GM21619 (cell line): ENCODE measurements around the gene QRICH2.
"Not testable (repeated sequence)": the region's sequence is repeated elsewhere in the genome, so short reads cannot be mapped to it uniquely, and the experiment has no call there.

Experiments used
- ATAC-seq: cut with Tn5 transposase; IDR thresholded peaks from one replicate; pipeline ENCODE4 v1.9.1; 2021; ENCODE audit not compliant: unreplicated experiment

QRICH2 gene

GRCh38 chr17:76233588-76234353, 74.3 kb downstream of the QRICH2 start:
- no peak for ATAC-seq

GRCh38 chr17:76232342-76232741, 75.7 kb downstream of the QRICH2 start:
- no peak for ATAC-seq

GRCh38 chr17:76226749-76227148, 81.3 kb downstream of the QRICH2 start:
- not testable (repeated sequence) for ATAC-seq

- ATAC-seq, result not testable (repeated sequence)
Measured at GRCh38 chr17:76225373-76226086, 82.5 kb downstream of the QRICH2 start.
